A549 (cell line): ENCODE data around the gene C17orf75. TPM values are rescaled to one million over a fixed set of nuclear protein-coding genes. Genes with fewer than 3 reads are reported as not detected.

Source experiments
- BCL3 ChIP-seq: fragments of >200 bp; sonication (Bioruptor Twin); formaldehyde crosslinking; IDR thresholded peaks from 3 replicates; pipeline ENCODE4 v1.6.1; 2016
- CBX8 ChIP-seq: fragments of 200-600 bp; sonication (generic); IDR thresholded peaks from 2 replicates; pipeline ENCODE4 v1.6.1; 2016
- CEBPB ChIP-seq, 2 experiments: fragments of >200 bp in 1 of 2; sonication (Bioruptor Twin) in 1 of 2; formaldehyde crosslinking in 1 of 2; IDR thresholded peaks; 2 replicates each; pipeline ENCODE4 v1.6.1; 2012 to 2016
- CHD2 ChIP-seq: fragments of 150-350 bp; IDR thresholded peaks from 2 replicates; pipeline ENCODE4 v1.6.1; 2014; ENCODE audit warnings: low read length; ENCODE audit not compliant: partially characterized antibody
- EHF ChIP-seq: fragments of 250-450 bp; sonication (Bioruptor Pico); IDR thresholded peaks from 2 replicates; pipeline ENCODE4 v1.5.0; 2020; ENCODE audit warnings: mild to moderate bottlenecking
- ESRRA ChIP-seq: fragments of 150-350 bp; IDR thresholded peaks from 2 replicates; pipeline ENCODE4 v1.6.1; 2014; ENCODE audit warnings: mild to moderate bottlenecking, low read length, borderline replicate concordance
- FOSB ChIP-seq: fragments of 250-450 bp; sonication (Bioruptor Pico); IDR thresholded peaks from 2 replicates; pipeline ENCODE4 v1.5.0; 2020; ENCODE audit warnings: mild to moderate bottlenecking, moderate library complexity
- FOSL2 ChIP-seq, 2 experiments: fragments of 450-650 bp in 1 of 2; fragments of >200 bp in 1 of 2; sonication (Bioruptor Twin) in 1 of 2; formaldehyde crosslinking; IDR thresholded peaks; 2 replicates each; pipeline versions ENCODE4 v1.5.0 to v1.6.1; 2016 to 2020; ENCODE audit warnings: mild to moderate bottlenecking in 1 of 2, moderate library complexity in 1 of 2
- FOXS1 ChIP-seq: fragments of 250-450 bp; sonication (Bioruptor Pico); IDR thresholded peaks from 2 replicates; pipeline ENCODE4 v1.5.0; 2020; ENCODE audit warnings: mild to moderate bottlenecking, moderate library complexity
- HEYL ChIP-seq: fragments of 250-450 bp; sonication (Bioruptor Pico); IDR thresholded peaks from 2 replicates; pipeline ENCODE4 v1.8.0; 2021; ENCODE audit warnings: mild to moderate bottlenecking, moderate library complexity
- HMGXB4 ChIP-seq: fragments of 250-450 bp; sonication (Bioruptor Pico); IDR thresholded peaks from 2 replicates; pipeline ENCODE4 v1.5.0; 2021; ENCODE audit warnings: mild to moderate bottlenecking, moderate library complexity, borderline replicate concordance
- HOXA7 ChIP-seq: fragments of 250-450 bp; sonication (Bioruptor Pico); IDR thresholded peaks from 2 replicates; pipeline ENCODE4 v1.5.0; 2020; ENCODE audit warnings: mild to moderate bottlenecking, moderate library complexity
- HOXB5 ChIP-seq: fragments of 250-450 bp; sonication (Bioruptor Pico); IDR thresholded peaks from 2 replicates; pipeline ENCODE4 v1.5.0; 2020; ENCODE audit warnings: mild to moderate bottlenecking, moderate library complexity
- JUN ChIP-seq, 2 experiments: fragments of >200 bp; sonication (Bioruptor Twin); formaldehyde crosslinking; IDR thresholded peaks; 2 replicates in 1 of 2; 3 replicates in 1 of 2; pipeline ENCODE4 v1.6.1; 2016 to 2017
- KDM5A ChIP-seq: fragments of 200-600 bp; sonication (generic); IDR thresholded peaks from 2 replicates; pipeline ENCODE4 v1.6.1; 2016; ENCODE audit warnings: antibody characterized with exemption, mild to moderate bottlenecking
- MAFK ChIP-seq: fragments of 450-650 bp; IDR thresholded peaks from 2 replicates; pipeline ENCODE4 v1.6.1; 2014; ENCODE audit not compliant: partially characterized antibody
- MYC ChIP-seq: IDR thresholded peaks from 2 replicates; pipeline ENCODE4 v1.6.1; 2012; ENCODE audit warnings: mild to moderate bottlenecking, inconsistent platforms, low read length, improper control_type of control experiment, borderline replicate concordance
- NPAS2 ChIP-seq: fragments of 250-450 bp; sonication (Bioruptor Pico); IDR thresholded peaks from 2 replicates; pipeline ENCODE4 v1.8.0; 2022; ENCODE audit warnings: mild to moderate bottlenecking, moderate library complexity, borderline replicate concordance
- NR3C1 ChIP-seq: fragments of >200 bp; sonication (Bioruptor Twin); formaldehyde crosslinking; IDR thresholded peaks from 3 replicates; pipeline ENCODE4 v1.6.1; 2017
- PHF8 ChIP-seq: fragments of 200-600 bp; sonication (generic); IDR thresholded peaks from 2 replicates; pipeline ENCODE4 v1.6.1; 2016; ENCODE audit warnings: low read depth, mild to moderate bottlenecking, antibody characterized with exemption, moderate library complexity, borderline replicate concordance
- RAD21 ChIP-seq, 2 experiments: fragments of >200 bp in 1 of 2; sonication (Bioruptor Twin) in 1 of 2; formaldehyde crosslinking in 1 of 2; IDR thresholded peaks in 1 of 2; conservative IDR thresholded peaks in 1 of 2; 2 replicates in 1 of 2; 3 replicates in 1 of 2; pipeline ENCODE4 v1.6.1; 2012 to 2018; ENCODE audit warnings: inconsistent platforms in 1 of 2
- RARB ChIP-seq: fragments of 250-450 bp; sonication (Bioruptor Pico); IDR thresholded peaks from 2 replicates; pipeline ENCODE4 v1.8.0; 2021; ENCODE audit warnings: mild to moderate bottlenecking, moderate library complexity
- RFX5 ChIP-seq: fragments of 450-650 bp; IDR thresholded peaks from 2 replicates; pipeline ENCODE4 v1.7.1; 2014; ENCODE audit warnings: antibody characterized with exemption, mild to moderate bottlenecking, moderate library complexity
- RNF2 ChIP-seq: fragments of 200-600 bp; sonication (generic); IDR thresholded peaks from 2 replicates; pipeline ENCODE4 v1.6.1; 2016; ENCODE audit warnings: low read depth, mild to moderate bottlenecking, antibody characterized with exemption, moderate library complexity, borderline replicate concordance
- SMC3 ChIP-seq: fragments of >200 bp; sonication (Bioruptor Twin); formaldehyde crosslinking; IDR thresholded peaks from 3 replicates; pipeline ENCODE4 v1.6.1; 2018; ENCODE audit warnings: inconsistent platforms
- TP53 ChIP-seq: fragments of 250-450 bp; sonication (Bioruptor Pico); IDR thresholded peaks from 2 replicates; pipeline ENCODE4 v1.5.0; 2021; ENCODE audit warnings: mild to moderate bottlenecking, moderate library complexity
- ZFP36 ChIP-seq: fragments of 450-650 bp; IDR thresholded peaks from 2 replicates; pipeline ENCODE4 v1.6.1; 2014; ENCODE audit warnings: borderline replicate concordance; ENCODE audit not compliant: partially characterized antibody
- ZSCAN20 ChIP-seq: fragments of 250-450 bp; sonication (Bioruptor Pico); IDR thresholded peaks from 2 replicates; pipeline ENCODE4 v1.8.0; 2022; ENCODE audit warnings: mild to moderate bottlenecking, moderate library complexity
- polyA plus RNA-seq, 4 experiments: library from polyadenylated mRNA; depleted of rRNA in 3 of 4; stranded (reverse); fragments of >200 nt; fragmentation: RNase III in 1 of 4; extraction: RNeasy Plus Mini Kit Qiagen cat#74134 plus additional on column Dnase treatment in 1 of 4; gene quantifications; 2 replicates in 3 of 4; 3 replicates in 1 of 4; pipeline ENCODE4 v1.2.3, GENCODE V29; 2011 to 2017
- TF ChIP-seq, protein P1 (sequence below): fragments of >200 bp; sonication (Bioruptor Twin); formaldehyde crosslinking; IDR thresholded peaks from 3 replicates; pipeline ENCODE4 v1.5.1; 2016
- TF ChIP-seq, protein P2 (sequence below): fragments of 450-650 bp; IDR thresholded peaks from 2 replicates; pipeline ENCODE4 v1.6.1; 2014; ENCODE audit warnings: antibody characterized with exemption

C17orf75 gene
- polyA plus RNA-seq, 2 of the 4 experiments (the other 2 are of a cell fraction), result 36.3 to 49.6 TPM

- TF ChIP-seq ZSCAN20 (CRISPR knock-in tag) (no peak), FOSL2 (IDR thresholded peaks at IDR 0.05) (no peak), FOSL2 (CRISPR knock-in tag; IDR thresholded peaks at IDR 0.05) (0 out of 2 replicates have a peak, but pooled peaks have one; percentile 2), RAD21 (conservative IDR thresholded peaks at IDR 0.05 in 1 of 2, IDR thresholded peaks at IDR 0.05 in 1 of 2) (no peak), HOXB5 (CRISPR knock-in tag) (no peak), KDM5A (peak; percentile 44; the same call in 1 of the 2 replicates), SMC3 (no peak), CEBPB (IDR thresholded peaks at IDR 0.05) (no peak), RARB (CRISPR knock-in tag) (no peak), MAFK (no peak), ZFP36 (no peak), NPAS2 (CRISPR knock-in tag) (no peak), NR3C1 (no peak), HEYL (CRISPR knock-in tag) (no peak), TP53 (peak; percentile 73; the same call in 1 of the 2 replicates), CHD2 (no peak), HMGXB4 (CRISPR knock-in tag) (0 out of 2 replicates have a peak, but pooled peaks have one; percentile 13), FOXS1 (CRISPR knock-in tag) (no peak), RFX5 (no peak), EHF (no peak), RNF2 (no peak), ESRRA (no peak), HOXA7 (CRISPR knock-in tag) (peak; percentile 53; the same call in 1 of the 2 replicates), FOSB (peak; percentile 68; the same call in 1 of the 2 replicates), CBX8 (no peak), MYC (peak; percentile 85; the same call in 1 of the 2 replicates), JUN (IDR thresholded peaks at IDR 0.05) (peak; percentile 95 to 97), PHF8 (peak; percentile 92), BCL3 (peak; percentile 95)
- TF ChIP-seq, protein P1, sequence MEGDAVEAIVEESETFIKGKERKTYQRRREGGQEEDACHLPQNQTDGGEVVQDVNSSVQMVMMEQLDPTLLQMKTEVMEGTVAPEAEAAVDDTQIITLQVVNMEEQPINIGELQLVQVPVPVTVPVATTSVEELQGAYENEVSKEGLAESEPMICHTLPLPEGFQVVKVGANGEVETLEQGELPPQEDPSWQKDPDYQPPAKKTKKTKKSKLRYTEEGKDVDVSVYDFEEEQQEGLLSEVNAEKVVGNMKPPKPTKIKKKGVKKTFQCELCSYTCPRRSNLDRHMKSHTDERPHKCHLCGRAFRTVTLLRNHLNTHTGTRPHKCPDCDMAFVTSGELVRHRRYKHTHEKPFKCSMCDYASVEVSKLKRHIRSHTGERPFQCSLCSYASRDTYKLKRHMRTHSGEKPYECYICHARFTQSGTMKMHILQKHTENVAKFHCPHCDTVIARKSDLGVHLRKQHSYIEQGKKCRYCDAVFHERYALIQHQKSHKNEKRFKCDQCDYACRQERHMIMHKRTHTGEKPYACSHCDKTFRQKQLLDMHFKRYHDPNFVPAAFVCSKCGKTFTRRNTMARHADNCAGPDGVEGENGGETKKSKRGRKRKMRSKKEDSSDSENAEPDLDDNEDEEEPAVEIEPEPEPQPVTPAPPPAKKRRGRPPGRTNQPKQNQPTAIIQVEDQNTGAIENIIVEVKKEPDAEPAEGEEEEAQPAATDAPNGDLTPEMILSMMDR, result no peak
- TF ChIP-seq, protein P2, sequence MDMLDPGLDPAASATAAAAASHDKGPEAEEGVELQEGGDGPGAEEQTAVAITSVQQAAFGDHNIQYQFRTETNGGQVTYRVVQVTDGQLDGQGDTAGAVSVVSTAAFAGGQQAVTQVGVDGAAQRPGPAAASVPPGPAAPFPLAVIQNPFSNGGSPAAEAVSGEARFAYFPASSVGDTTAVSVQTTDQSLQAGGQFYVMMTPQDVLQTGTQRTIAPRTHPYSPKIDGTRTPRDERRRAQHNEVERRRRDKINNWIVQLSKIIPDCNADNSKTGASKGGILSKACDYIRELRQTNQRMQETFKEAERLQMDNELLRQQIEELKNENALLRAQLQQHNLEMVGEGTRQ, result peak; percentile 98
Observed at GRCh38 chr17:32349854-32350665, 8.1 kb upstream of the C17orf75 start, which contains the start of gene ZNF207 (continued).
